Spleen (tissue), 11 donors: ENCODE measurements around the gene SKAP2. TPM values are rescaled to one million over a fixed set of nuclear protein-coding genes. Genes with fewer than 3 reads are reported as not detected.
A peak's percentile ranks its signal among the peaks of the same experiment; 100 is the strongest.

Source experiments
- DNase-seq: peaks from one replicate; pipeline ENCODE4 v3.0.0-alpha.2; 2020
- H3K27ac ChIP-seq, 8 donors: fragments of 200-600 bp; sonication (generic) in 7 of 8; 1 replicate in 4 of 8; 2 replicates in 4 of 8; pipeline versions ENCODE4 v1.5.0 to v1.8.0; 2016 to 2021; ENCODE audit warnings: inconsistent platforms in 4 of 8, mild to moderate bottlenecking in 4 of 8, moderate library complexity in 1 of 8
- H3K27me3 ChIP-seq, 7 donors: fragments of 200-600 bp; sonication (generic) in 6 of 7; replicated peaks in 1 of 7; 1 replicate in 4 of 7; 2 replicates in 3 of 7; pipeline versions ENCODE4 v1.5.0 to v1.8.0; 2016 to 2021; ENCODE audit warnings: inconsistent platforms in 3 of 7, mild to moderate bottlenecking in 1 of 7
- H3K36me3 ChIP-seq, 6 donors: fragments of 200-600 bp; sonication (generic) in 5 of 6; 1 replicate in 4 of 6; 2 replicates in 2 of 6; pipeline versions ENCODE4 v1.5.0 to v1.8.0; 2016 to 2021; ENCODE audit warnings: inconsistent platforms in 2 of 6
- H3K4me1 ChIP-seq, 6 donors: fragments of 200-600 bp; sonication (generic) in 5 of 6; 1 replicate in 3 of 6; 2 replicates in 3 of 6; pipeline versions ENCODE4 v1.5.0 to v1.8.0; 2016 to 2021; ENCODE audit warnings: inconsistent platforms in 3 of 6
- H3K4me3 ChIP-seq, 8 donors: fragments of 200-600 bp; sonication (generic) in 7 of 8; 1 replicate in 4 of 8; 2 replicates in 4 of 8; pipeline versions ENCODE4 v1.5.0 to v1.8.0; 2016 to 2021; ENCODE audit warnings: inconsistent platforms in 4 of 8, mild to moderate bottlenecking in 4 of 8, moderate library complexity in 2 of 8
- H3K9me3 ChIP-seq, 8 donors: fragments of 200-600 bp; sonication (generic) in 7 of 8; 1 replicate in 4 of 8; 2 replicates in 4 of 8; pipeline versions ENCODE4 v1.5.0 to v1.8.0; 2016 to 2021; ENCODE audit warnings: inconsistent platforms in 4 of 8
- POLR2A ChIP-seq, 3 donors: fragments of 450-650 bp; IDR thresholded peaks; one replicate each; pipeline ENCODE4 v1.5.1; 2017; ENCODE audit warnings: antibody characterized with exemption in 3 of 3, mild to moderate bottlenecking in 1 of 3
- POLR2AphosphoS5 ChIP-seq, 3 donors: sonication (generic); formaldehyde crosslinking; IDR thresholded peaks; one replicate each; pipeline ENCODE4 v1.5.1; 2017; ENCODE audit warnings: antibody characterized with exemption in 3 of 3
- WGBS, 5 donors: extraction: QIAGEN DNeasy Blood & Tissue Kit in 3 of 5; methylation state at CpG; one replicate each; pipeline versions ENCODE4 v1.1.5 to v1.1.7; 2013 to 2018; 5-methylcytosine and 5-hydroxymethylcytosine counted together
- intact Hi-C: fragments of 100-400 bp; cut with DNase I; formaldehyde crosslinking; loops from one replicate; pipeline ENCODE4 v1.15.0; 2023; ENCODE audit warnings: low total_unique reads
- polyA plus RNA-seq, 3 donors: library from polyadenylated mRNA; stranded (reverse); fragments of 200-250 nt; gene quantifications; one replicate each; pipeline ENCODE4 v1.2.1, GENCODE V29; 2013
- total RNA-seq, 7 donors: library from RNA; depleted of rRNA in 3 of 7; stranded (reverse); fragments of >200 nt in 3 of 7; fragmentation: NEBNext Ultra II Directional in 4 of 7; extraction: Animal tissue kit (Norgen Biotek cat#: 25700) in 4 of 7; gene quantifications; one replicate each; pipeline versions ENCODE4 v1.1.0 to v1.2.1, GENCODE V29; 2016 to 2021
- TF ChIP-seq, protein P1 (sequence below), 11 experiments: fragments of 200-600 bp in 7 of 11; fragments of 450-650 bp in 4 of 11; sonication (generic) in 4 of 11; IDR thresholded peaks in 8 of 11; conservative IDR thresholded peaks in 3 of 11; 1 replicate in 7 of 11; 2 replicates in 4 of 11; pipeline versions ENCODE4 v1.4.0 to v1.8.0; 2016 to 2021; ENCODE audit warnings: antibody characterized with exemption in 11 of 11, inconsistent platforms in 4 of 11, mild to moderate bottlenecking in 1 of 11
- donor health status: healthy with polysubstance abuse.
- donor health status: DM: no; HTN: no; CAD: no; lungs with moderate emphysema.
- donor health status: DM: no; HTN: no; CAD: no.
- donor health status: Bipolar disorder and iron deficiency.
- donor health status: healthy.
- donor health status: DM: no; HTN: no; CAD: no.
- donor health status: DM: yes; HTN: yes; CAD: no.

Gene SKAP2
- total and polyA plus RNA-seq, 10 donors = 14.8 to 87.2 (median 61.7) TPM

- no peak for DNase-seq
- Histone ChIP-seq H3K36me3 (peaks cover 0 to 12% (median 0%) of the 10 kb centered on the region in 6 donors), H3K9me3 (no peaks in the 10 kb centered on the region), H3K27me3 (no peaks in the 10 kb centered on the region), H3K27ac (peak overlapping the region in 6 of 8 donors; percentile 23 to 48 (median 41)), H3K4me1 (peaks cover 12 to 76% (median 37%) of the 10 kb centered on the region in 6 donors), H3K4me3 (no peak overlapping the region)
- TF ChIP-seq, protein P1, sequence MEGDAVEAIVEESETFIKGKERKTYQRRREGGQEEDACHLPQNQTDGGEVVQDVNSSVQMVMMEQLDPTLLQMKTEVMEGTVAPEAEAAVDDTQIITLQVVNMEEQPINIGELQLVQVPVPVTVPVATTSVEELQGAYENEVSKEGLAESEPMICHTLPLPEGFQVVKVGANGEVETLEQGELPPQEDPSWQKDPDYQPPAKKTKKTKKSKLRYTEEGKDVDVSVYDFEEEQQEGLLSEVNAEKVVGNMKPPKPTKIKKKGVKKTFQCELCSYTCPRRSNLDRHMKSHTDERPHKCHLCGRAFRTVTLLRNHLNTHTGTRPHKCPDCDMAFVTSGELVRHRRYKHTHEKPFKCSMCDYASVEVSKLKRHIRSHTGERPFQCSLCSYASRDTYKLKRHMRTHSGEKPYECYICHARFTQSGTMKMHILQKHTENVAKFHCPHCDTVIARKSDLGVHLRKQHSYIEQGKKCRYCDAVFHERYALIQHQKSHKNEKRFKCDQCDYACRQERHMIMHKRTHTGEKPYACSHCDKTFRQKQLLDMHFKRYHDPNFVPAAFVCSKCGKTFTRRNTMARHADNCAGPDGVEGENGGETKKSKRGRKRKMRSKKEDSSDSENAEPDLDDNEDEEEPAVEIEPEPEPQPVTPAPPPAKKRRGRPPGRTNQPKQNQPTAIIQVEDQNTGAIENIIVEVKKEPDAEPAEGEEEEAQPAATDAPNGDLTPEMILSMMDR (IDR thresholded peaks at IDR 0.05 in 8 of 11, conservative IDR thresholded peaks at IDR 0.05 in 3 of 11) = no peak
- peak in 1 of 3 donors; percentile 58 for TF ChIP-seq POLR2AphosphoS5 (IDR thresholded peaks at IDR 0.05)
- TF ChIP-seq POLR2A (IDR thresholded peaks at IDR 0.05) = no peak
- WGBS, 5 donors = 24 to 41% (median 30%) methylated on average over 4 of the region's 4 CpGs
- intact Hi-C loops = loop anchor here (2.0 kb wide), 1 partner anchor 452 kb away; no protein-coding TSS in a partner anchor
Measured at GRCh38 chr7:26688936-26689506, 175.4 kb downstream of the SKAP2 start.

- Histone ChIP-seq H3K9me3 (no peaks in the 10 kb centered on the region), H3K4me1 (peaks cover 12 to 76% (median 37%) of the 10 kb centered on the region in 6 donors), H3K4me3 (no peak overlapping the region), H3K27me3 (no peaks in the 10 kb centered on the region), H3K36me3 (peaks cover 0 to 12% (median 0%) of the 10 kb centered on the region in 6 donors), H3K27ac (peak overlapping the region in 5 of 8 donors; percentile 25 to 48 (median 42))
- TF ChIP-seq, protein P1 (IDR thresholded peaks at IDR 0.05 in 8 of 11, conservative IDR thresholded peaks at IDR 0.05 in 3 of 11) = no peak
- TF ChIP-seq POLR2AphosphoS5 (IDR thresholded peaks at IDR 0.05) = no peak
- no peak for TF ChIP-seq POLR2A (IDR thresholded peaks at IDR 0.05)
- DNase-seq = no peak
- intact Hi-C loops = loop anchor here (2.0 kb wide), 1 partner anchor 452 kb away; no protein-coding TSS in a partner anchor
Measured at GRCh38 chr7:26688388-26688787, 176.0 kb downstream of the SKAP2 start.

DNA sequence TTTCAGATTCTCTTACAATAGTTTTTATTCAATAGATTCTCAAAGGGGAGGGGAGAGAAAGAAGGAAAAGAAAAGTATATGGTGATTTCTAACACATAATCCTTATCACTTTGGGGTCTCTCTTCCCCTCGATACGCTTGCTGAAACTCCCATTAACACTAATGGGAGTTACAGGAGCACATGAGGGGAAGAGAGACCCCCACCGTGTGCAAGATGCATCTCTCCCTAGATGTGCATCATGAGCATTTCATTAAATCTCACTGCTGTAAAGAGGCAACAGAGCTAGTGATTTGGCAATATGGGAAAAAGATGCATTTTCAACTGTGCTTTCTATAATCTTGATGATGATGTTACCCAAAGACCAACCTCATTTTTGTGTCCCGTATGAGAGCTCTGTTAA is 177.4 kb downstream of the SKAP2 start:
- Histone ChIP-seq H3K27ac (peak overlapping the region in 3 of 8 donors; percentile 17 to 42 (median 41)), H3K9me3 (no peaks in the 10 kb centered on the region), H3K36me3 (peaks cover 0 to 12% (median 0%) of the 10 kb centered on the region in 6 donors), H3K4me3 (no peak overlapping the region), H3K27me3 (no peaks in the 10 kb centered on the region), H3K4me1 (peaks cover 12 to 69% (median 35%) of the 10 kb centered on the region in 6 donors)
- TF ChIP-seq POLR2A (IDR thresholded peaks at IDR 0.05) = no peak
- TF ChIP-seq, protein P1 (IDR thresholded peaks at IDR 0.05 in 8 of 11, conservative IDR thresholded peaks at IDR 0.05 in 3 of 11) = no peak
- no peak for TF ChIP-seq POLR2AphosphoS5 (IDR thresholded peaks at IDR 0.05)
- no peak for DNase-seq
- intact Hi-C loops = no loop called here
- WGBS, 5 donors = 77 to 85% (median 80%) methylated on average over 4 of the region's 4 CpGs

DNA sequence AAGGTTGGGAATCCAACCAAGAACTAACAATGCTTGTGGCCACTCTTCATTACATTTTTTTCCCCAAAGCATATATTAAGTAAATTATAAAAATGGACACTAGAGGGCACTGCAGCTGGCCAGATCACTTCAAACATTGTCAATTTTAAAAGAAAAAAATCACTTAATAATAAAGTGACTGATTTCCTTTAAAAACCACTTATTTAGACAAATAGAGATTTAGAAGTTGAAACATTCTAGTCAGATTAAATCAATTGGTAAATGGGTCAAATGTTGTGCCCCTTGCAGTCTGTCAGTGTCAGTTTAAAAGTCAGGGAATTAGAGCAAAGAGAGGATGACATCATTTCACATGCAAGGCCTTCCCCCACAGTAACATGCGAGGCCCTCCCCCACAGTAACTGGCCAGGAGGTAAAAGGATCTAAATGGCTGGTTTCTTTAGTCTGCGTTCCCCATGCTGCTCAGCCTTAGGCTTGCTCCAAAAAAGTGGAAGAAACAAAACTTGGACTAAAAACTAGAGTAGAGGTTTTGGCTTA is 177.9 kb downstream of the SKAP2 start:
- Histone ChIP-seq H3K27me3 (no peaks in the 10 kb centered on the region), H3K9me3 (no peaks in the 10 kb centered on the region), H3K36me3 (peaks cover 0 to 12% (median 0%) of the 10 kb centered on the region in 6 donors), H3K4me3 (no peak overlapping the region), H3K4me1 (peaks cover 12 to 68% (median 32%) of the 10 kb centered on the region in 6 donors), H3K27ac (peak overlapping the region in 3 of 8 donors; percentile 17 to 42 (median 41))
- intact Hi-C loops = no loop called here
- DNase-seq = no peak
- 43 to 56% (median 43%) methylated on average over 2 of the region's 2 CpGs for WGBS, 5 donors
- no peak for TF ChIP-seq POLR2A (IDR thresholded peaks at IDR 0.05)
- TF ChIP-seq, protein P1 (IDR thresholded peaks at IDR 0.05 in 8 of 11, conservative IDR thresholded peaks at IDR 0.05 in 3 of 11) = peak in 10 of 11 experiments; percentile 14 to 74 (median 62)
